HG03354 (cell line): Measurements from ENCODE around the gene TSC22D2.

Experiments
- ATAC-seq: cut with Tn5 transposase; IDR thresholded peaks from one replicate; pipeline ENCODE4 v1.9.1; 2021; ENCODE audit warnings: mild to moderate bottlenecking; ENCODE audit not compliant: unreplicated experiment, poor library complexity, severe bottlenecking

Gene TSC22D2

GRCh38 chr3:150515210-150515609 is 107.1 kb downstream of the TSC22D2 start:
- ATAC-seq, result no peak
